ENCODE measurements around the gene INKA2.

DNA sequence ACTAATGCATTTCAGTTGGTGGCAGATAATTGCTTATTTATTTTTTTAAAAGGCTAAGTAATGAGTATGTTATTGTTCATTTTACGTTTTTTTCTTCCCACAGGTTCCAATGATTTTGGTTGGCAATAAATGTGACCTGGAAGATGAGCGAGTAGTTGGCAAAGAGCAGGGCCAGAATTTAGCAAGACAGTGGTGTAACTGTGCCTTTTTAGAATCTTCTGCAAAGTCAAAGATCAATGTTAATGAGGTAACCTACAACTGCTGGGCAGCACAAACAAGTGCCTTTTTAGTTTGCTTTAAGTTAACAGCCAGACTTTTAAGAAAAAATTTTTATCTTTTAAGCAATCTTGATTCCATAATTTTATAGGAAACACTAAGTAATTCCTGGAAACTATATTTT lies 35.0 kb downstream of the INKA2 start:
- TF ChIP-seq CTCF (IDR thresholded peaks at IDR 0.05) (no peak), POLR2A (IDR thresholded peaks at IDR 0.05) (no peak)
